IMR-90 (cell line): ENCODE results near the gene ZYG11A.

Experiments used
- RFX5 ChIP-seq: IDR thresholded peaks from 2 replicates; pipeline ENCODE4 v1.8.0; 2012; ENCODE audit warnings: low read depth, mild to moderate bottlenecking, low read length, moderate library complexity
- TF ChIP-seq, protein P1 (sequence below): conservative IDR thresholded peaks from 2 replicates; pipeline ENCODE4 v1.5.1; 2012; ENCODE audit warnings: mild to moderate bottlenecking, low read depth, low read length, improper control_type of control experiment

DNA sequence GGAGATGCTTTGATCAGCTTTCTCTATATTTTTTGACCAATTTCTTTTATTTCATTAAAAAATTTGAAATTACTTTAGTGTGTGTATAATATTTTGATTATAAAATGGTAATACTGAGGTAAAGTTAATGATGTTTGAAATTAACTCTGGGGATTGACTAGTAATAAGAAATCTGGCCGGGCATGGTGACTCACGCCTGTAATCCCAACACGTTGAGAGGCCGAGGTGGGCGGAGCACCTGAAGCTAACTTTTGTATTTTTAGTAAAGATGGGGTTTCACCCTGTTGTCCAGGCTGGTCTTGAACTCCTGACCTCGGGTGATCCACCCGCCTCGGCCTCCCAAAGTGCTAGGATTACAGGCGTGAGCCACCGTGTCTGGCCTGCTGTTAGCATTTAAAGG, 102.0 kb downstream of the ZYG11A start:
- TF ChIP-seq RFX5 = no peak
- TF ChIP-seq, protein P1, sequence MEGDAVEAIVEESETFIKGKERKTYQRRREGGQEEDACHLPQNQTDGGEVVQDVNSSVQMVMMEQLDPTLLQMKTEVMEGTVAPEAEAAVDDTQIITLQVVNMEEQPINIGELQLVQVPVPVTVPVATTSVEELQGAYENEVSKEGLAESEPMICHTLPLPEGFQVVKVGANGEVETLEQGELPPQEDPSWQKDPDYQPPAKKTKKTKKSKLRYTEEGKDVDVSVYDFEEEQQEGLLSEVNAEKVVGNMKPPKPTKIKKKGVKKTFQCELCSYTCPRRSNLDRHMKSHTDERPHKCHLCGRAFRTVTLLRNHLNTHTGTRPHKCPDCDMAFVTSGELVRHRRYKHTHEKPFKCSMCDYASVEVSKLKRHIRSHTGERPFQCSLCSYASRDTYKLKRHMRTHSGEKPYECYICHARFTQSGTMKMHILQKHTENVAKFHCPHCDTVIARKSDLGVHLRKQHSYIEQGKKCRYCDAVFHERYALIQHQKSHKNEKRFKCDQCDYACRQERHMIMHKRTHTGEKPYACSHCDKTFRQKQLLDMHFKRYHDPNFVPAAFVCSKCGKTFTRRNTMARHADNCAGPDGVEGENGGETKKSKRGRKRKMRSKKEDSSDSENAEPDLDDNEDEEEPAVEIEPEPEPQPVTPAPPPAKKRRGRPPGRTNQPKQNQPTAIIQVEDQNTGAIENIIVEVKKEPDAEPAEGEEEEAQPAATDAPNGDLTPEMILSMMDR = no peak
